ENCODE measurements around the gene C12orf56. TPM values are rescaled to one million over a fixed set of nuclear protein-coding genes. Genes with fewer than 3 reads are reported as not detected.

The C12orf56 gene
- total RNA-seq, 1 experiment from 2014 or later: 8.1 TPM

- Histone ChIP-seq H3K79me2 (ENCODE audit: low read length) (peaks cover 27% of the 10 kb centered on the region), H2AFZ (ENCODE audit: low read length) (no peak overlapping the region), H4K20me1 (ENCODE audit: low read length) (no peaks in the 10 kb centered on the region), H3K9me3 (ENCODE audit: low read length) (no peaks in the 10 kb centered on the region), H3K36me3 (ENCODE audit: low read depth, low read length) (peaks cover 79% of the 10 kb centered on the region), H3F3A (ENCODE audit: low read length, unreplicated experiment) (no peaks in the 10 kb centered on the region), H3K9ac (ENCODE audit: low read length) (no peak overlapping the region), H3K4me1 (ENCODE audit: insufficient read depth, low read length) (no peaks in the 10 kb centered on the region), H3K4me2 (ENCODE audit: low read length) (no peak overlapping the region), H3K27ac (ENCODE audit: low read length) (no peak overlapping the region), H3K9me2 (replicated peaks; ENCODE audit: low read length) (no peaks in the 10 kb centered on the region), H3K27me3 (ENCODE audit: low read length) (no peaks in the 10 kb centered on the region), H3K4me3 (ENCODE audit: low read length) (no peak overlapping the region)
- POLR2A ChIA-PET (ENCODE audit: unreplicated experiment): no interaction called here
- CTCF ChIA-PET: no interaction called here
- TF ChIP-seq EZH2 (IDR thresholded peaks at IDR 0.05; ENCODE audit: low read length, unreplicated experiment) (no peak), EZH2phosphoT487 (IDR thresholded peaks at IDR 0.05; ENCODE audit: borderline replicate concordance, low read length) (no peak)
- TF ChIP-seq, protein P1, sequence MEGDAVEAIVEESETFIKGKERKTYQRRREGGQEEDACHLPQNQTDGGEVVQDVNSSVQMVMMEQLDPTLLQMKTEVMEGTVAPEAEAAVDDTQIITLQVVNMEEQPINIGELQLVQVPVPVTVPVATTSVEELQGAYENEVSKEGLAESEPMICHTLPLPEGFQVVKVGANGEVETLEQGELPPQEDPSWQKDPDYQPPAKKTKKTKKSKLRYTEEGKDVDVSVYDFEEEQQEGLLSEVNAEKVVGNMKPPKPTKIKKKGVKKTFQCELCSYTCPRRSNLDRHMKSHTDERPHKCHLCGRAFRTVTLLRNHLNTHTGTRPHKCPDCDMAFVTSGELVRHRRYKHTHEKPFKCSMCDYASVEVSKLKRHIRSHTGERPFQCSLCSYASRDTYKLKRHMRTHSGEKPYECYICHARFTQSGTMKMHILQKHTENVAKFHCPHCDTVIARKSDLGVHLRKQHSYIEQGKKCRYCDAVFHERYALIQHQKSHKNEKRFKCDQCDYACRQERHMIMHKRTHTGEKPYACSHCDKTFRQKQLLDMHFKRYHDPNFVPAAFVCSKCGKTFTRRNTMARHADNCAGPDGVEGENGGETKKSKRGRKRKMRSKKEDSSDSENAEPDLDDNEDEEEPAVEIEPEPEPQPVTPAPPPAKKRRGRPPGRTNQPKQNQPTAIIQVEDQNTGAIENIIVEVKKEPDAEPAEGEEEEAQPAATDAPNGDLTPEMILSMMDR (conservative IDR thresholded peaks at IDR 0.05; ENCODE audit: low read depth, low read length): no peak
- no peak for ATAC-seq
- DNase-seq: no peak
- BruUV-seq (replicated peaks): no TSS peak
- intact Hi-C loops (cut with micrococcal nuclease): loop anchor here (5.0 kb wide), 1 partner anchor 33 kb away; no protein-coding TSS in a partner anchor
Observed at GRCh38 chr12:64413884-64414283, 23.3 kb upstream of the C12orf56 start.

DNA sequence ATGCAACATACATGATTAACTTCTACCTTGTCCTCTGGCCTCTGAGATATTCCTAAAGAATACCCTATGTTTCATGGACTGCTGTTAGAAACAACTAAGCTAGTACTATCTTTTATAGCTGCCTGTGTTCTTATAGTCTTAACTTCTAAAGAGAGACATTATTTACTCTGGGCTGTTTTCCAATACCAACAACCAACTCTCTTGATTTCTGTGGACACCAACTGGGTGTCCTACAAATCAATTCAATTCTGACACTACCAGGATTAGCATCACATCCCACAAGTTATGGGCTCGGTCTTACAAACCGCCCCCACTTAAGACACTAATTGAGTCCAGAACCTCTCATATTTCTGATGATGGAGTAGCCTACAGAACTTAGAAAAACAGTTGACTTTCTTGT is 21.9 kb upstream of the C12orf56 start:
- H3K36me3 ChIP-seq (ENCODE audit: low read depth, low read length): peaks cover 65% of the 10 kb centered on the region
- BruUV-seq (replicated peaks): no TSS peak

GRCh38 chr12:64411427-64411826 is 20.9 kb upstream of the C12orf56 start:
- ChIA-PET POLR2A (ENCODE audit: unreplicated experiment) (no interaction called here), CTCF (no interaction called here)
- no peaks in the 10 kb centered on the region for H3K9me3 ChIP-seq (ENCODE audit: low read length)
- no peaks in the 10 kb centered on the region for H3F3A ChIP-seq (ENCODE audit: low read length, unreplicated experiment)
- H2AFZ ChIP-seq (ENCODE audit: low read length): no peak overlapping the region
- BruUV-seq (replicated peaks): no TSS peak
- TF ChIP-seq EZH2 (IDR thresholded peaks at IDR 0.05; ENCODE audit: low read length, unreplicated experiment) (no peak), EZH2phosphoT487 (IDR thresholded peaks at IDR 0.05; ENCODE audit: borderline replicate concordance, low read length) (no peak)
- intact Hi-C loops (cut with micrococcal nuclease): loop anchor here (5.0 kb wide), 1 partner anchor 36 kb away; no protein-coding TSS in a partner anchor
- no peaks in the 10 kb centered on the region for H3K9me2 ChIP-seq (replicated peaks; ENCODE audit: low read length)
- H3K27me3 ChIP-seq (ENCODE audit: low read length): no peaks in the 10 kb centered on the region
- ATAC-seq: no peak
- H3K4me2 ChIP-seq (ENCODE audit: low read length): no peak overlapping the region
- no peak overlapping the region for H3K27ac ChIP-seq (ENCODE audit: low read length)
- peaks cover 55% of the 10 kb centered on the region for H3K36me3 ChIP-seq (ENCODE audit: low read depth, low read length)
- no peaks in the 10 kb centered on the region for H4K20me1 ChIP-seq (ENCODE audit: low read length)
- peaks cover 7% of the 10 kb centered on the region; the same call in 1 of the 2 replicates for H3K4me1 ChIP-seq (ENCODE audit: insufficient read depth, low read length)
- no peak for DNase-seq
- peaks cover 51% of the 10 kb centered on the region for H3K79me2 ChIP-seq (ENCODE audit: low read length)
- no peak overlapping the region for H3K4me3 ChIP-seq (ENCODE audit: low read length)
- H3K9ac ChIP-seq (ENCODE audit: low read length): no peak overlapping the region

More for the DNA sequence above, 21.9 kb upstream of the C12orf56 start:
- no peak overlapping the region for H3K4me2 ChIP-seq (ENCODE audit: low read length)
- H3K9ac ChIP-seq (ENCODE audit: low read length): no peak overlapping the region
- ChIA-PET POLR2A (ENCODE audit: unreplicated experiment) (no interaction called here), CTCF (no interaction called here)
- H3K4me3 ChIP-seq (ENCODE audit: low read length): no peak overlapping the region
- DNase-seq (no peak), ATAC-seq (no peak)
- TF ChIP-seq, protein P1 (conservative IDR thresholded peaks at IDR 0.05; ENCODE audit: low read depth, low read length): no peak
- TF ChIP-seq EZH2 (IDR thresholded peaks at IDR 0.05; ENCODE audit: low read length, unreplicated experiment): no peak
- no peak for TF ChIP-seq EZH2phosphoT487 (IDR thresholded peaks at IDR 0.05; ENCODE audit: borderline replicate concordance, low read length)
- peaks cover 41% of the 10 kb centered on the region for H3K79me2 ChIP-seq (ENCODE audit: low read length)
- no peaks in the 10 kb centered on the region for H3K9me2 ChIP-seq (replicated peaks; ENCODE audit: low read length)
- no peak overlapping the region for H3K27ac ChIP-seq (ENCODE audit: low read length)
- 0 out of 2 replicates have a peak, but pooled peaks cover 4% of the 10 kb centered on the region for H3K4me1 ChIP-seq (ENCODE audit: insufficient read depth, low read length)
- no peak overlapping the region for H2AFZ ChIP-seq (ENCODE audit: low read length)
- no peaks in the 10 kb centered on the region for H3F3A ChIP-seq (ENCODE audit: low read length, unreplicated experiment)
- H4K20me1 ChIP-seq (ENCODE audit: low read length): no peaks in the 10 kb centered on the region
- no peaks in the 10 kb centered on the region for H3K27me3 ChIP-seq (ENCODE audit: low read length)
- no peaks in the 10 kb centered on the region for H3K9me3 ChIP-seq (ENCODE audit: low read length)
- intact Hi-C loops (cut with micrococcal nuclease): loop anchor here (5.0 kb wide), 1 partner anchor 35 kb away; no protein-coding TSS in a partner anchor

All from PC-3 (cell line).